Right atrium auricular region (tissue), 2 donors: Measurements from ENCODE around the gene SEBOX. TPM values are rescaled to one million over a fixed set of nuclear protein-coding genes. Genes with fewer than 3 reads are reported as not detected.

Experiments used
- DNase-seq: peaks from one replicate; pipeline ENCODE4 v3.0.0-alpha.2; 2019; ENCODE audit warnings: low spot score
- H3K27ac ChIP-seq, 2 donors: fragments of 200-600 bp; sonication (generic); 1 replicate in 1 of 2; 2 replicates in 1 of 2; pipeline ENCODE4 v1.5.1; 2016 to 2019
- H3K27me3 ChIP-seq, 2 donors: fragments of 200-600 bp; sonication (generic); one replicate each; pipeline versions ENCODE4 v1.5.1 to v1.6.0; 2017 to 2019
- H3K36me3 ChIP-seq: fragments of 200-600 bp; sonication (generic); one replicate; pipeline ENCODE4 v1.5.1; 2016
- H3K4me1 ChIP-seq, 2 donors: fragments of 200-600 bp; sonication (generic); one replicate each; pipeline versions ENCODE4 v1.5.1 to v1.6.0; 2017 to 2019
- H3K4me3 ChIP-seq, 2 donors: fragments of 200-600 bp; sonication (generic); 1 replicate in 1 of 2; 2 replicates in 1 of 2; pipeline ENCODE4 v1.5.1; 2017 to 2019; ENCODE audit warnings: mild to moderate bottlenecking in 1 of 2, moderate library complexity in 1 of 2
- H3K9me3 ChIP-seq, 2 donors: fragments of 200-600 bp; sonication (generic); one replicate each; pipeline ENCODE4 v1.5.1; 2019
- CTCF ChIP-seq, 2 donors: fragments of 200-600 bp; sonication (generic); IDR thresholded peaks; one replicate each; pipeline ENCODE4 v1.5.1; 2019; ENCODE audit warnings: antibody characterized with exemption in 2 of 2
- total RNA-seq, 2 donors: library from RNA; depleted of rRNA; stranded (reverse); fragments of >200 nt; gene quantifications; one replicate each; pipeline ENCODE4 v1.1.0, GENCODE V29; 2016

SEBOX gene
- total RNA-seq, 2 donors from 2014 or later = not detected

DNA sequence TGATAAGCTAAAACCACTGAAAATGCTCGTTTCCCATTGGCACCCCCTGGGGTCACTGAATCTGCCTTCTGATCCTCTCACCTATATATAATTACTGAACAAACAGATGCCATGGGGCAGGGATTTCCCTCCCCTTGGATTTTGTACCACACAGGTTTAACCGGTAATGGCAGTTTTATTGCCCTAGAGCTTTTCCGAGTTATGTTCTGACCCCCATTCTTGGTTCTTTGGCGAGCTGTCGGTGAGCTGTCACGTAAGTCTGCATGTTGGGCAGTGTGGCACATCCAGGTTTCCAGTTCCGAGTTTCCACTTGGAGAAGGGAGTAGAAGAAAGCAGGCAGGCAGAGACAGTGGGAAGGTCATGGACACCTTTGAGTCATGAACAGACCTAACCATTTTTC is 38.9 kb downstream of the SEBOX start:
- peaks cover 37% of the 10 kb centered on the region for H3K36me3 ChIP-seq
- H3K4me3 ChIP-seq = no peak overlapping the region
- H3K27ac ChIP-seq = no peak overlapping the region
- no peak for TF ChIP-seq CTCF (IDR thresholded peaks at IDR 0.05)
- no peaks in the 10 kb centered on the region for H3K27me3 ChIP-seq
- peak; percentile 32 for DNase-seq
- H3K4me1 ChIP-seq = no peaks in the 10 kb centered on the region
- no peaks in the 10 kb centered on the region for H3K9me3 ChIP-seq

GRCh38 chr17:28325211-28325610 is 39.8 kb downstream of the SEBOX start:
- Histone ChIP-seq H3K4me3 (no peak overlapping the region), H3K36me3 (peaks cover 29% of the 10 kb centered on the region), H3K4me1 (peaks cover 0 to under 1% of the 10 kb centered on the region in 2 donors), H3K27ac (no peak overlapping the region), H3K9me3 (no peaks in the 10 kb centered on the region), H3K27me3 (no peaks in the 10 kb centered on the region)
- DNase-seq = no peak
- TF ChIP-seq CTCF (IDR thresholded peaks at IDR 0.05) = no peak

GRCh38 chr17:28324781-28325180 is 40.2 kb downstream of the SEBOX start:
- Histone ChIP-seq H3K36me3 (peaks cover 28% of the 10 kb centered on the region), H3K4me3 (no peak overlapping the region), H3K4me1 (peaks cover 0 to 4% of the 10 kb centered on the region in 2 donors), H3K27ac (no peak overlapping the region), H3K9me3 (no peaks in the 10 kb centered on the region), H3K27me3 (no peaks in the 10 kb centered on the region)
- no peak for DNase-seq
- no peak for TF ChIP-seq CTCF (IDR thresholded peaks at IDR 0.05)

DNA sequence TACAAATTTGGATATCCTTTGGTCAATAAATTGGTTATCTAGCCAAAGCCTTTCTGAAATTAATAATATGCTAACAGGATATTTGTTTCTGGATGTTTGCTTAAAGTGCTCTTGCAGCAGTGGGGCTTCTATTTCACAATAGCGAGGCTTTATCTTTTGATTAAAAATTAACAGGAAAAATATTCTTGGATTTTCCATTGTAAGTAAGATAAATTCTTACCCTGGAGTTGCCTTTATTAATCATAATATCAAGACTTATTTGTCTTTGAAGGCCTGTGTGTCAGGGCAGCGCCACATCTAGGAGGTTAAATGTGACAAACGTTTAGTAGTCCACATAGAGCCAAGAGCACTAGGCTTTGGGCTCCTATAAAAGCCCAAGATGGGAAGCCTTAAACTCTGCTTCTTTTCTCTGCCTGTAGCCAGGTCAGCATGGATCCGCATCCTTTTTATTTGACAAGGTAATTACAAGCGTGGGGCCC is 40.7 kb downstream of the SEBOX start:
- TF ChIP-seq CTCF (IDR thresholded peaks at IDR 0.05) = no peak
- Histone ChIP-seq H3K4me1 (peaks cover 0 to 9% of the 10 kb centered on the region in 2 donors), H3K36me3 (peaks cover 24% of the 10 kb centered on the region), H3K27me3 (no peaks in the 10 kb centered on the region), H3K4me3 (no peak overlapping the region), H3K27ac (no peak overlapping the region), H3K9me3 (no peaks in the 10 kb centered on the region)
- no peak for DNase-seq

DNA sequence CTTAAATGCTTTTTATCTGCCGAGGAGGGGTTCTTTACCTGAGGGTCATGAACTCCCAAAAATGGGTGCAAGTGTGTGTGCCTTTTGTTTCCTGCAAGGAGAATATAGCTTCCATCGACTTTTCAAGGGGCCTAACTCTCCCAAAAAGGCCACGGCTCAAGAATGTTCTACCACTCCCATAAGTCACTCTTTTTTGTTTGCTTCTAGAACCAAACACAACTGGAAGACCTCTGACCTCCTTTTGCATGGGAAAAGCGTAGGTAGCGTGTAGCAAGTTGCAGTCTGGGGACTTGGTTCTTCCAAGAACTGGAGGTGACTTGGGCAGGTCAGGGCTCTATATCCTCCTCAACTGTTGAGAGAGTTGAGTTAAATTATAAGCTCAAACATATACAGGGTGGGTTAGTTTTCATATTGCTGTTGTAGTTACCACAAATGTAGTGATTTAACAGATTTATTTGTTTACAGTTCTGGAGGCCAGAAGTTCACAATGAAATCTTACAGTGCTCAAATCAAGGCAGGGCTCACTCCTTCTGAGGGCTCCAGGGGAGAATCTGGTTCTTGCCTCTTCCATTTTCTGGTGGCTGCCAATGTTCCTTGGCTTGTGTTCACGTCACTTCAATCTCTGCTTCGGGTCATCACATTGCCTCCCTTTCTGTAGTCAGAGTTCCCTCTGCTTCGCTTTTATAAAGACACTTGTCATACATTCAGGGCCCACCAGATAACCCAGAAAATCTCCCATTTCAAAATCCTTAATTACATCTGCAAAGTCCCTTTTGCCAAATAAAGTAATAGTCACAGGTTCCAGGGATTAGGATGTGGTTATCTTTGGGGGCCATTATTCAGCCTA is 44.6 kb downstream of the SEBOX start:
- Histone ChIP-seq H3K4me3 (no peak overlapping the region), H3K27me3 (no peaks in the 10 kb centered on the region), H3K4me1 (peaks cover 0 to 18% of the 10 kb centered on the region in 2 donors), H3K36me3 (no peaks in the 10 kb centered on the region), H3K27ac (no peak overlapping the region), H3K9me3 (no peaks in the 10 kb centered on the region)
- no peak for TF ChIP-seq CTCF (IDR thresholded peaks at IDR 0.05)
- no peak for DNase-seq
